ENCODE results near the gene DDX39B. TPM values are rescaled to one million over a fixed set of nuclear protein-coding genes. Genes with fewer than 3 reads are reported as not detected.

The DDX39B gene
- total and polyA plus RNA-seq, 2 of the 4 experiments (the other 2 are of a cell fraction) = 371 to 796 TPM

- Histone ChIP-seq H3K4me3 (ENCODE audit: insufficient read depth, low read depth, low read length) (no peak overlapping the region), H4K20me1 (ENCODE audit: insufficient read depth, low read length) (no peaks in the 10 kb centered on the region), H2AK9ac (replicated peaks; ENCODE audit: low read depth, low read length, poor library complexity) (no peak overlapping the region), H2BK15ac (ENCODE audit: low read depth, low read length) (no peak overlapping the region), H3K4me1 (ENCODE audit: control insufficient read depth, insufficient read depth, low read length) (peaks cover 18% of the 10 kb centered on the region), H3K4ac (ENCODE audit: low read depth, low read length) (no peak overlapping the region), H3K4me2 (ENCODE audit: low read depth, low read length) (no peak overlapping the region), H3K27ac (ENCODE audit: insufficient read depth, low read length) (no peak overlapping the region), H3K9me1 (ENCODE audit: insufficient read depth, low read length) (peaks cover 18% of the 10 kb centered on the region; the same call in 1 of the 2 replicates), H2AK5ac (ENCODE audit: low read depth, low read length) (no peak overlapping the region), H3K9ac (ENCODE audit: low read depth, low read length) (no peak overlapping the region), H3K36me3 (ENCODE audit: control insufficient read depth, insufficient read depth, low read length) (peaks cover 34% of the 10 kb centered on the region), H4K91ac (ENCODE audit: insufficient read depth, low read depth, low read length) (no peak overlapping the region), H4K8ac (ENCODE audit: low read depth in 2 of 2, low read length in 2 of 2) (no peak overlapping the region), H3K79me1 (ENCODE audit: low read depth in 1 of 2, low read length in 2 of 2) (peaks cover 12 to 26% of the 10 kb centered on the region in 2 experiments), H3K27me3 (ENCODE audit: control insufficient read depth, insufficient read depth, low read length) (no peaks in the 10 kb centered on the region), H2BK5ac (ENCODE audit: low read depth, low read length, poor library complexity, severe bottlenecking) (no peak overlapping the region), H3K56ac (ENCODE audit: extremely low read depth, insufficient read depth, low read length) (no peak overlapping the region), H4K5ac (ENCODE audit: low read depth, low read length) (no peak overlapping the region), H2AFZ (replicated peaks; ENCODE audit: low read length, poor library complexity) (no peak overlapping the region), H3K9me3 (ENCODE audit: control insufficient read depth, insufficient read depth, low read length) (no peaks in the 10 kb centered on the region), H3K23ac (ENCODE audit: low read depth, low read length) (no peak overlapping the region), H2BK120ac (ENCODE audit: low read depth, low read length) (no peak overlapping the region), H2BK20ac (ENCODE audit: low read depth, low read length) (no peak overlapping the region), H3K14ac (replicated peaks; ENCODE audit: low read depth, low read length) (no peak overlapping the region), H3K18ac (ENCODE audit: low read depth, low read length) (no peak overlapping the region)
- in situ Hi-C loops (cut with MboI; ENCODE audit: low sequenced_read_pairs) = no loop called here
- no peak for DNase-seq
- TF ChIP-seq MAFK (IDR thresholded peaks at IDR 0.05; ENCODE audit: low read depth, low read length) (no peak), RFX5 (IDR thresholded peaks at IDR 0.05; ENCODE audit: low read depth, low read length) (no peak), RCOR1 (IDR thresholded peaks at IDR 0.05; ENCODE audit: insufficient replicate concordance, low read length) (no peak), SMC3 (IDR thresholded peaks at IDR 0.05; ENCODE audit: low read depth, low read length) (no peak), USF2 (IDR thresholded peaks at IDR 0.05; ENCODE audit: low read depth, low read length) (no peak), BHLHE40 (IDR thresholded peaks at IDR 0.05; ENCODE audit: low read depth, low read length) (no peak), NFE2L2 (IDR thresholded peaks at IDR 0.05; ENCODE audit: low read depth, low read length) (no peak)
- dilution Hi-C loops (cut with HindIII; ENCODE audit: low sequenced_read_pairs, unreplicated experiment) = no loop called here
- intact Hi-C loops (cut with micrococcal nuclease) = no loop called here
- no TSS peak for BruUV-seq (replicated peaks)
- CTCF ChIA-PET = no interaction called here
- WGBS, 2 experiments (ENCODE audit: extremely low coverage in 2 of 2, insufficient read length in 1 of 2) = no CpG with 5 or more reads among the region's 3 CpGs
- ATAC-seq (ENCODE audit: low read depth) = no peak
- POLR2A ChIA-PET (ENCODE audit: unreplicated experiment) = no interaction called here
Measured at GRCh38 chr6:31556307-31556706, 14.5 kb upstream of the DDX39B start.
